ELF-1 (cell line): Measurements from ENCODE around the gene NBPF1.
"Not testable (repeated sequence)": the region's sequence is repeated elsewhere in the genome, so short reads cannot be mapped to it uniquely, and the experiment has no call there.

Source experiments
- DNase-seq: peaks from one replicate; pipeline ENCODE4 v3.0.0-alpha.2; 2016; ENCODE audit warnings: low read depth, low spot score

NBPF1 gene

DNA sequence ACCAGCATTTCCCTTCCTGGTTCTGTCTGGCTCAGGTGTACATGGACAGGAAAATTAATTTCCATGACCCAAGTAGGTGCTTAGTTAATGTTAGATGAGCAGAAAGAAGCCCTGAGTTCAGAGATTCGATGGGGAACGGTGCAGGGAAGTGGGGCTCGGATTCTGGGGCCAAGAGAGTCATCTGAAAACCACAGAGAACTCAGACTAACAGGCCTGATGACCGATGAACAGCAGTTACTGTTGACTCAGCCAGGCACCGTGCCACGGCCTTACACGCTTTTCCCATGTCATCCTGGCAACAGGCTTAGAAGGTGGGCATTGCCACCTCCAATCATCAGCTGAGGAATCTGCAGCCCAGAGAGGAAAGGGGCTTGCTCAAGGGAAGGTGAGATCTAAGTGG lies 10.0 kb upstream of the NBPF1 start:
- DNase-seq, result not testable (repeated sequence)

DNA sequence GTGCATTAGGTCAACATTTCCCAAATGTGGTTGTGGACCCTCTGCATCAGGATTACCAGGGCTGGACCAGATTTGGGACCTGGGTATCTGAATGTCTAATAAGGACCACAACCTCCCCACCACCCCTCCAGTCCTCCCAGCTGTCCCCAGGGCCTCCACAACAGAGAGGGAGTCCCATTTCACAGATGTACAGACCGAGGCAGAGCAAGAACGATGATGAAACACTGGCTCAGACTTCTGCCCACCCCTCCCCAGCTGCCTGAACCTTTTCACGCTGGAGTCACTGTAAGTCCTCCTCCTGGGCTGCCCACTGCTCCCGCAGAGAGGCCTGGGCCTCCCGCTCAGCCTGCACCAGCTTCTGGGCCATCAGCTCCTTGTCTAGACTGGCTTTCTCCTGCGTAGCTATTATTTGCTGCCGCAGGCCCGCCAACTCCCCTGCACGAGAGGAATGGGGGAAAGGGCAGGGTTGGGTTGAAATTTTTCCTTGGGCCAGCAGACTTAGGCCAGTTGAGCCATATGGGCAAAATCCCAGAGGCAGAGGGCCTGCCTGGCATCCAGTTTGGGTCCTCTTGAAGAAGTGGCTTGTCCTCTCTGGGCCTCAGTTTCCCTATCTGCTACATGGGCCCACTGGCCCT lies 8.4 kb upstream of the NBPF1 start:
- not testable (repeated sequence) for DNase-seq

DNA sequence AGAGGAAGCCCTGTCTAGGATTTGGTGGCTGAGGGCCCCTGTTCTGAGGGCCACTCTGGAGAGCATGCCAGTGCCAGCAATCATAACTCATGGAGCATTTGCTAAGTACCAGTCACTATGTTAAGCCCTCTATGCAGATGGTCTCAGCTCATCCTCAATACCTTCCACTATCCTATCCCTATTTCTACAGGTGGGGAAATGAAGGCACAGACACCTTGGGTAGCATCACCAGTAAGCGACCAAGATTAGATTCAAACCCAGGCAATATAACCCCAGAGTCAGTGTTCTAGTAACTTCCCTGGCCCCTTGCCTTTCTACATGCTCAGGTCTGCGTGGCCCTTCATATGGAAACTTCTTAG lies 7.9 kb upstream of the NBPF1 start:
- no peak for DNase-seq

DNA sequence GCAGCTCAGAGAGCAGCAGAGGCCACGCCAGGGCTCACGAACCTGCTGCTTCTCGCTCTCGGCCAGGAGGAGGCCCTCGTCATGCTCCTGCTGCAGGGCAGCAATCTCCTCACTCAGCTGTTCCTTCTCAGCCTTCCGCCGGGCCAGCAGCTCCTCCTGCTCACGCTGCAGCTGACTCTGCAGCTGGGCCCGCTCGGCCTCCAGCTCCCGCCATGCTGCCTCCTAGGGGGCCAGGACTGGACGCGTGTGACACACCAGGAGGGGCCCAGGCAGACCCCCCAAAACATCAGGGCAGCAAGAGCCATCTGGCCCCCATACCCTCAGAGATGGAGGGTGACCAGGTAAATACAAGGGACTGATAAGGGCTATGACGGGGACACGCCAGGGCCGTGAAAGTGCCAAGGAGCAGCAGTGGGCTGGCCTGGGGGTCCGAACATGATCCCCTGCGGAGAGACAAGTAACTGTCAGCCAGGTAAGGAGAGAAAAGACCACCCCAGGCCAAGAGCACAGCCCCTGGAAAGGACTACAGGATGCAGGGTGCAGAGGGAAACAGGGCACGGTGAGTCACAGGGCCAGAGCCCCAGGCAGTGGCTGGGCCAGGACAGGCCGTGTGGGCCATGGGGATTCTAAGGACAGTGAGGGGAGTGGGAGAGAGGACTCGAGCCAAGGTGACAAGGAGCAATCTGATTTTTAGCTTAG lies 6.6 kb upstream of the NBPF1 start:
- peak; percentile 79 for DNase-seq

DNA sequence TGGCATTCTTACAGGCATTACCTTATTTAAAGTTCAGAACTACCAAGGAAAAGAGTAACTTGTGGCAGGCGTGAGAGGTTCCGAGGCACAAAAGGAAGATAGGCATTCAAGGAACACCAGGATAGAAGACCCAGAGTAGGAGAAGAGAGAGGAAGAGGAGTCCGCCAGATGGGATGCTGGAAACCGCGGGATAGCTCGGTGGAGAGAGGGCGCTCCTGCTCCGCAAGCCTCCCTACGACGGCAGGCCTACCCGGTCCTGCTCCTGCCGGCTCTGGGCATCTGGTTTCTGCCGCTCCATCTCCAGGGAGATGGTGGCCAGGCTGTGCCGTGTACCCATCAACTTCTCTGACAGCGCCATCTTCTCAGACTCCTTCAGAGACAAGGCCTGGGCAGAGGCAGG lies 5.4 kb upstream of the NBPF1 start:
- DNase-seq, result peak; percentile 71

DNA sequence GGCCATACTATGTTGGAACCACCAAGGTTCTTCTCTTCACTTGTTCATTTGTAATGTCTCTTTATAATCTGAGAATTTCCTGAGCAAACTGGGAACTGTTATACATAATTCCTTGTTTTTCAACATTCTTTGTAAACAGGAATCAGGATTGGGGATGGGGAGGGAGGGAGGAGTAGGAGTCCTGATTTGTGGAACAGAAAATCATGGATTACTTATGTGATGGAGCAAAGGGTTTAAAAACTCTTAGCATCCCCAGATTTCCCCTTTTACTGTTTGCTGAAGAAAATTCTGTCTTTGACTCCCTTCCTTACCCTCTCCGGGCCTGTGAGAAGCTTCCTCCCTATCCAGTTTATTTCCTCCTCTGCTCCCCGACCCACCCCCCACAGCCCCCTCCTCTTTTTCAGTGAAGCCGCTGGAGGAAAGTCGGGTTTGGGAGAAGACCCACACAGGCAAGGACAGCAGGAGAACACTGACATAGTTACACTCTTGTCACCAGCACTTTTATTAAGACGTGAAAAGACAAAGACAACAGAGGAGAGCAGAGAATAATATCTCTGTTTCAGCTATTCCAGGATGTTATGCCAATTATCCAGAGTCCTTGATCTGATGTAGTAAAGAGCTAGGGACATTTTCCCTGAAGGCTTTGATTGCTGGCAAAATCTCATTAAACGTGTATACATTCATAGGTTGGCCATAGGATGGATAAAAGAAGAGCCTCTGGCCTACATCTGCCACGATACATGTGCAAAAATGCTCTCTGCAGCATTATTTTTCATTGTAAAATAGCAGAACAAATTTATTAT lies 4.6 kb upstream of the NBPF1 start:
- no peak for DNase-seq

GRCh38 chr1:16617114-16617631 lies 3.8 kb upstream of the NBPF1 start:
- DNase-seq, result no peak

DNA sequence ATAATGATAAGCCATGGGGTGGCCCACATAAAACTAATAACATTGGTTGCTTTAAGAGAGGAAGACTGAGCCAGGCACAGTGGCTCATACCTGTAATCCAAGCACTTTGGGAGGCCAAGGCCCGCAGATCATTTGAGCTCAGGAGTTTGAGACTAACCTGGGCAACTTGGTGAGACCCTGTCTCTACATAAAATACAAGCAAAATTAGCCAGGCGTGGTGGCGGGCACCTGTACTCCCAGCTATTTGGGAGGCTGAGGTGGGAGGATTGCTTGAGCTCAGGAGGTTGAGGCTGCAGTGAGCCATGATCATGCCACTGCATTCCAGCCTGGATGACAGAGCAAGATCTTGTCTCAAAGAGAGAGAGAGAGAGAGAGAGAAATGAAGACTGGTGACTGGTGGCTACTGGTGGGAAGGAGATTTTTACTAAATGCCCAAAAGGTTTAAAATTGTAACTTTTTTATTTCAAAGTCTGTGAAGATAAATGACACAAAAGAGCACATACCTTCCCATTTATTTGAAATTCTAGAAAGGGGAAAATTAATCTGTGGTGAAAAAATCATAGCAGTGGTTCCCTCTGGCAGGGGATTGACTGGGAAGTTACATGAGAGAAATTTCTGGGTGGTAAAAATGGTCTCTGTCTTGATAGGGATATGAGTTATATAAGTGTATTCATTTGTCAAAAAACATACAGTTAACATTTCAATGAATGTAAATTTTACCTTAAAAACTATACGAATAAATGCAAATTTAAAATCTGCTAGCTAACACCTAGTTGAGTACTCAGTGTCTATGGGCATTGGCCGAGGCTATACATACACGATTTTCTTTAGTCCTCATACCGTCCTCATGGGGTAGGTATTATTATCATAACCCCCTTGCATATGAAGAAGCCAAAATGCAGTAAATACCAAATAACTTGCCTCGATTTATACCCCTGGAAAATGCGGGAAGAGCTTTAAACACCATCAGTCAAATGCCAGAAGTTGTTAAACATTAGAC lies 2.2 kb upstream of the NBPF1 start:
- no peak for DNase-seq

- no peak for DNase-seq
Measured at GRCh38 chr1:16614361-16615252, 1.2 kb upstream of the NBPF1 start.

DNA sequence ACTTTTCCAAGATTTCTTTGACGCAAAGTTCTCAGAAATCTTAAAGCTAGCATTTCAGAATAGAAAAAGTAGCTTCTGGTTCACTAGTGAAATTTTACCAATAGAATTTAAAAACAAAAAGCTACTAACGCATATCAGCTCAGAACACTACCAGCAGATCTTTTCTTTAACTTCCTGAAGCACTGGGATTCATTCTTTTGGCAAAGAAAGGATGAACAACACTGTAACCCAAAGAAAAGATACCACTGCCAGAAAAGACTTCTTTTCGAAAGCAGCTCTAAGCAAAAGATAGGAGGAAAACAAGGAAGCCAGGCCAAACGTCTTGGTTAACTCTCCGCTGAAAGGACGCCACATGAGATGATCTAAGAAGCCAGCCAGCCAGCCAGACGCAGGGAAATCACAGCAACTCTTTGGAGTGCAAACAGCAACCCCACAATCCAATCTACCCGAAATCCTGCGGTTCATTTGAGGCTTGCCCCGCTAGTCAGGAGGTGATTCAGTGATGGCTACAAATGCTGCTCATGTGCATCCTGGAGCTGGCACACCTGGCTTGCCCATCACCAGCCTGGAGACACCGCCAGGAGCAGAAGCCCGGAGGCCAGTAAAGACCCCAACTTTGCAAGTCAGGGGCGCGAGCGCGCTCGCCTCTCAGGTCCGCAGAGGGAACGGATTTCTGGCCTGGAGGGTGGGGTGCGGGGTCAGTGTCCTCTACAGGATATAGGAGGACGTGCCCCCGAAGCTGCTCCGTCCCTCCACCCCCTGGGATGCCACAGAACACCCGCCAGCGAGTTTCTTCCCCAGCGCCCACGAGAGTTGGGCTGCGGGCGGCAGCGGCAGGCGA lies 812 bp downstream of the NBPF1 start:
- DNase-seq, result peak; percentile 77

DNA sequence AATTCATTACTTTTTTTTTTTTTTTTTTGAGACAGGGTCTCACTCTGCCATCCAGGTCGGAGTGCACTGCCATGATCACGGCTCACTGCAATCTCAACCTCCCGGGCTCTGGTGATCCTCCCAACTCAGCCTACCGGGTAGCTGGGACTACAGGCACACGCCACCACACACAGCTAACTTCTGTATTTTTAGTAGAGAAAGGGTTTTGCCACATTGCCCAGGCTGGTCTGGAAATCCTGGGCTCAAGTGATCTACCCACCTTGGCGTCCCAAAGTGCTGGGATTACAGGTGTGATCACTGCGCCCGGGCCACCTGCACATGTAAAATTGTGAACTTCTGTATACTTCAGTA lies 1.4 kb downstream of the NBPF1 start:
- DNase-seq, result not testable (repeated sequence)

DNA sequence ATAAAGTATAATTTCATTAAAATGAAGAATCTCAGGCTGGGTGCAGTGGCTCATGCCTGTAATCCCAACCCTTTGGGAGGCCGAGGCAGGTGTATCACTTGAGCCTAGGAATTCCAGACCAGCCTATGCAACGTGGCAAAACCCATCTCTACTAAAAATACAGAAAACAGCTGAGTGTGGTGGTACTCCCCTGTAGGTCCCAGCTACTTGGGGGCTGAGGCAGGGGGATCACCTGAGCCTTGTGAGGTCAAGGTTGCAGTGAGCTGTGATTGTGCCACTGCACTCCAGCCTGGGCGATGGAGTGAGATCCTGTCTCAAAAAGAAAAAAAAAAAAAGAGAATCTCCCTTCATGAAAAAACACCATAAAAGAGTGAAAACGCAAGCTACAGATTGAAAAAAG lies 2.2 kb downstream of the NBPF1 start:
- not testable (repeated sequence) for DNase-seq

- not testable (repeated sequence) for DNase-seq
Measured at GRCh38 chr1:16610553-16610952, 2.8 kb downstream of the NBPF1 start.

GRCh38 chr1:16609761-16610160 lies 3.6 kb downstream of the NBPF1 start:
- DNase-seq, result not testable (repeated sequence)

DNA sequence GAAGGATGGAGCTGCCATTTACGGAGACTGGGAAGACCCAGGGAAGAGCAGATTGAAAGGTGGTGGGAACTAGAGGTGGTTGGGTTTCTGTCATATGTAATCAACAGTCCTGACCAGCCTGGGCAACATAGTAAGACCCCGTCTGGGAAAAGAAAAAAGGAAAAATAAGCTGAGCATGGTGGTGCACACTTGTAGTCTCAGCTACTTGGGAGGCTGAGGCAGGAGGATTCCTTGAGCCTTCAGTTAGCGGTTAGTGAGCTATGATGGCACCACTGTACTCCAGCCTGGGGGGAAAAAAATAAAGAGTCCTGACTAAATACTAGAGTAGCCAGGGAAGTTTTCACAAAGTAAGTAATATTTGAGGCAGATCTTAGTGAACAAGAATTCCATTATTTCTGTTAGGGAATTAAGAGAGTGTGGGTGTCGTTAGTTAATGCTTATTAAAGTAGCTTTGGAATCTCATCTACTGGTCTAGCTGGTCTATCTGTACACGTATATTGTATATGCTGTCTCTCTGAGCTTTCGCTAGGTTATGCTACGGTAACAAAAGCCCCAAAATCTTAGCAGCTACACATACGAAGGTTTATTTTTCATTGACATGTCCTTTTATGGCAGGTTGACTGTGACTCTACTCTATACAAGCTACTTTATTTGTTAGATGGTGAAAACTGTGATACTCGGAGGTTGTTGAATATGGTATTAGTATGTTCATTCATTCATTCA lies 4.4 kb downstream of the NBPF1 start:
- DNase-seq, result no peak

GRCh38 chr1:16607853-16608815 lies 5.2 kb downstream of the NBPF1 start:
- DNase-seq, result not testable (repeated sequence)

GRCh38 chr1:16607433-16607851 lies 5.9 kb downstream of the NBPF1 start:
- DNase-seq, result no peak
